ENCODE data around the gene SMARCE1.

Gene SMARCE1

GRCh38 chr17:40647624-40648383 lies at the start of gene SMARCE1:
SMARCE1 (minus strand) TSS chr17:40647818; CDS start chr17:40645802, 2,016 bp downstream.
- H3K27ac ChIP-seq (ENCODE audit: low read length) = peak within 1 kb of the TSS; percentile 91
- peaks cover 15% of the 10 kb centered on the region for H3K4me1 ChIP-seq (ENCODE audit: control insufficient read depth, low read depth, low read length)
- peak within 1 kb of the TSS; percentile 85 for H3K4me3 ChIP-seq (ENCODE audit: low read length)
- H3K9me3 ChIP-seq (ENCODE audit: control insufficient read depth, low read depth, low read length) = no peaks in the 10 kb centered on the region
- H3K36me3 ChIP-seq (ENCODE audit: control insufficient read depth, low read depth, low read length) = peaks cover 32% of the 10 kb centered on the region
- H3K27me3 ChIP-seq (ENCODE audit: control insufficient read depth, insufficient read depth, low read length) = no peaks in the 10 kb centered on the region
- peak within 1 kb of the TSS; percentile 98 for H3K9ac ChIP-seq (ENCODE audit: low read length)

- no peaks in the 10 kb centered on the region for H3K27me3 ChIP-seq (ENCODE audit: control insufficient read depth, insufficient read depth, low read length)
- H3K4me3 ChIP-seq (ENCODE audit: low read length) = no peak overlapping the region
Observed at GRCh38 chr17:40697297-40697696, 49.7 kb upstream of the SMARCE1 start.

GRCh38 chr17:40696651-40697072 lies 49.0 kb upstream of the SMARCE1 start:
- Histone ChIP-seq H3K9ac (ENCODE audit: low read length) (no peak overlapping the region), H3K36me3 (ENCODE audit: control insufficient read depth, low read depth, low read length) (no peaks in the 10 kb centered on the region), H3K27me3 (ENCODE audit: control insufficient read depth, insufficient read depth, low read length) (no peaks in the 10 kb centered on the region), H3K9me3 (ENCODE audit: control insufficient read depth, low read depth, low read length) (no peaks in the 10 kb centered on the region), H3K4me1 (ENCODE audit: control insufficient read depth, low read depth, low read length) (no peaks in the 10 kb centered on the region), H3K4me3 (ENCODE audit: low read length) (no peak overlapping the region), H3K27ac (ENCODE audit: low read length) (no peak overlapping the region)

More at GRCh38 chr17:40697297-40697696, 49.7 kb upstream of the SMARCE1 start:
- Histone ChIP-seq H3K27ac (ENCODE audit: low read length) (no peak overlapping the region), H3K4me1 (ENCODE audit: control insufficient read depth, low read depth, low read length) (no peaks in the 10 kb centered on the region), H3K9me3 (ENCODE audit: control insufficient read depth, low read depth, low read length) (no peaks in the 10 kb centered on the region), H3K36me3 (ENCODE audit: control insufficient read depth, low read depth, low read length) (no peaks in the 10 kb centered on the region), H3K9ac (ENCODE audit: low read length) (no peak overlapping the region)

GRCh38 chr17:40695874-40696472 lies 48.4 kb upstream of the SMARCE1 start:
- Histone ChIP-seq H3K4me1 (ENCODE audit: control insufficient read depth, low read depth, low read length) (no peaks in the 10 kb centered on the region), H3K9me3 (ENCODE audit: control insufficient read depth, low read depth, low read length) (no peaks in the 10 kb centered on the region), H3K27ac (ENCODE audit: low read length) (no peak overlapping the region), H3K36me3 (ENCODE audit: control insufficient read depth, low read depth, low read length) (no peaks in the 10 kb centered on the region), H3K4me3 (ENCODE audit: low read length) (no peak overlapping the region), H3K27me3 (ENCODE audit: control insufficient read depth, insufficient read depth, low read length) (no peaks in the 10 kb centered on the region), H3K9ac (ENCODE audit: low read length) (no peak overlapping the region)

- H3K9ac ChIP-seq (ENCODE audit: low read length) = no peak overlapping the region
- H3K27ac ChIP-seq (ENCODE audit: low read length) = no peak overlapping the region
- H3K27me3 ChIP-seq (ENCODE audit: control insufficient read depth, insufficient read depth, low read length) = no peaks in the 10 kb centered on the region
Observed at GRCh38 chr17:40694584-40694983, 47.0 kb upstream of the SMARCE1 start.

GRCh38 chr17:40687106-40687505 lies 39.5 kb upstream of the SMARCE1 start:
- no peak overlapping the region for H3K27ac ChIP-seq (ENCODE audit: low read length)
- no peak overlapping the region for H3K9ac ChIP-seq (ENCODE audit: low read length)
- H3K9me3 ChIP-seq (ENCODE audit: control insufficient read depth, low read depth, low read length) = no peaks in the 10 kb centered on the region
- H3K4me1 ChIP-seq (ENCODE audit: control insufficient read depth, low read depth, low read length) = no peaks in the 10 kb centered on the region
- H3K4me3 ChIP-seq (ENCODE audit: low read length) = no peak overlapping the region
- H3K27me3 ChIP-seq (ENCODE audit: control insufficient read depth, insufficient read depth, low read length) = no peaks in the 10 kb centered on the region
- no peaks in the 10 kb centered on the region for H3K36me3 ChIP-seq (ENCODE audit: control insufficient read depth, low read depth, low read length)

More at GRCh38 chr17:40694584-40694983, 47.0 kb upstream of the SMARCE1 start:
- no peaks in the 10 kb centered on the region for H3K4me1 ChIP-seq (ENCODE audit: control insufficient read depth, low read depth, low read length)
- H3K4me3 ChIP-seq (ENCODE audit: low read length) = no peak overlapping the region
- H3K36me3 ChIP-seq (ENCODE audit: control insufficient read depth, low read depth, low read length) = no peaks in the 10 kb centered on the region
- no peaks in the 10 kb centered on the region for H3K9me3 ChIP-seq (ENCODE audit: control insufficient read depth, low read depth, low read length)

GRCh38 chr17:40686192-40686591 lies 38.6 kb upstream of the SMARCE1 start:
- Histone ChIP-seq H3K4me1 (ENCODE audit: control insufficient read depth, low read depth, low read length) (no peaks in the 10 kb centered on the region), H3K4me3 (ENCODE audit: low read length) (no peak overlapping the region), H3K27me3 (ENCODE audit: control insufficient read depth, insufficient read depth, low read length) (no peaks in the 10 kb centered on the region), H3K9me3 (ENCODE audit: control insufficient read depth, low read depth, low read length) (no peaks in the 10 kb centered on the region), H3K9ac (ENCODE audit: low read length) (no peak overlapping the region), H3K27ac (ENCODE audit: low read length) (no peak overlapping the region), H3K36me3 (ENCODE audit: control insufficient read depth, low read depth, low read length) (no peaks in the 10 kb centered on the region)

- Histone ChIP-seq H3K36me3 (ENCODE audit: control insufficient read depth, low read depth, low read length) (no peaks in the 10 kb centered on the region), H3K27me3 (ENCODE audit: control insufficient read depth, insufficient read depth, low read length) (no peaks in the 10 kb centered on the region), H3K4me1 (ENCODE audit: control insufficient read depth, low read depth, low read length) (no peaks in the 10 kb centered on the region), H3K9me3 (ENCODE audit: control insufficient read depth, low read depth, low read length) (no peaks in the 10 kb centered on the region), H3K27ac (ENCODE audit: low read length) (no peak overlapping the region), H3K4me3 (ENCODE audit: low read length) (no peak overlapping the region), H3K9ac (ENCODE audit: low read length) (no peak overlapping the region)
Observed at GRCh38 chr17:40680998-40681397, 33.4 kb upstream of the SMARCE1 start.

- Histone ChIP-seq H3K9ac (ENCODE audit: low read length) (no peak overlapping the region), H3K27ac (ENCODE audit: low read length) (no peak overlapping the region), H3K4me3 (ENCODE audit: low read length) (no peak overlapping the region), H3K4me1 (ENCODE audit: control insufficient read depth, low read depth, low read length) (no peaks in the 10 kb centered on the region), H3K9me3 (ENCODE audit: control insufficient read depth, low read depth, low read length) (no peaks in the 10 kb centered on the region), H3K36me3 (ENCODE audit: control insufficient read depth, low read depth, low read length) (no peaks in the 10 kb centered on the region), H3K27me3 (ENCODE audit: control insufficient read depth, insufficient read depth, low read length) (no peaks in the 10 kb centered on the region)
Observed at GRCh38 chr17:40679523-40679907, 31.9 kb upstream of the SMARCE1 start.

GRCh38 chr17:40678902-40679522 lies 31.4 kb upstream of the SMARCE1 start:
- Histone ChIP-seq H3K9ac (ENCODE audit: low read length) (no peak overlapping the region), H3K9me3 (ENCODE audit: control insufficient read depth, low read depth, low read length) (no peaks in the 10 kb centered on the region), H3K4me3 (ENCODE audit: low read length) (no peak overlapping the region), H3K36me3 (ENCODE audit: control insufficient read depth, low read depth, low read length) (no peaks in the 10 kb centered on the region), H3K27me3 (ENCODE audit: control insufficient read depth, insufficient read depth, low read length) (no peaks in the 10 kb centered on the region), H3K4me1 (ENCODE audit: control insufficient read depth, low read depth, low read length) (no peaks in the 10 kb centered on the region), H3K27ac (ENCODE audit: low read length) (no peak overlapping the region)

- Histone ChIP-seq H3K36me3 (ENCODE audit: control insufficient read depth, low read depth, low read length) (no peaks in the 10 kb centered on the region), H3K27ac (ENCODE audit: low read length) (no peak overlapping the region), H3K4me3 (ENCODE audit: low read length) (no peak overlapping the region), H3K9ac (ENCODE audit: low read length) (no peak overlapping the region), H3K4me1 (ENCODE audit: control insufficient read depth, low read depth, low read length) (no peaks in the 10 kb centered on the region), H3K27me3 (ENCODE audit: control insufficient read depth, insufficient read depth, low read length) (no peaks in the 10 kb centered on the region), H3K9me3 (ENCODE audit: control insufficient read depth, low read depth, low read length) (no peaks in the 10 kb centered on the region)
Observed at GRCh38 chr17:40675905-40676304, 28.3 kb upstream of the SMARCE1 start.
